Epithelial cell of proximal tubule (primary cell): ENCODE data around the gene SOX6. TPM values are rescaled to one million over a fixed set of nuclear protein-coding genes. Genes with fewer than 3 reads are reported as not detected.
A peak's percentile ranks its signal among the peaks of the same experiment; 100 is the strongest.
"Not testable (repeated sequence)": the region's sequence is repeated elsewhere in the genome, so short reads cannot be mapped to it uniquely, and the experiment has no call there.

ENCODE experiments used
- DNase-seq: peaks from one replicate; pipeline ENCODE4 v3.0.0-alpha.2; 2011; ENCODE audit warnings: low read depth
- H3K4me3 ChIP-seq: 2 replicates; pipeline ENCODE4 v1.5.1; 2011; ENCODE audit warnings: low read depth, mild to moderate bottlenecking, low read length
- total RNA-seq: library from RNA; depleted of rRNA; stranded (reverse); fragments of >200 nt; gene quantifications from 2 replicates; pipeline ENCODE4 v1.2.3, GENCODE V29; 2015
- TF ChIP-seq, protein P1 (sequence below): conservative IDR thresholded peaks from 2 replicates; pipeline ENCODE4 v1.5.1; 2012; ENCODE audit warnings: low read depth, mild to moderate bottlenecking, low read length

Gene SOX6
- total RNA-seq, 1 donor from 2014 or later = 1.6 TPM

DNA sequence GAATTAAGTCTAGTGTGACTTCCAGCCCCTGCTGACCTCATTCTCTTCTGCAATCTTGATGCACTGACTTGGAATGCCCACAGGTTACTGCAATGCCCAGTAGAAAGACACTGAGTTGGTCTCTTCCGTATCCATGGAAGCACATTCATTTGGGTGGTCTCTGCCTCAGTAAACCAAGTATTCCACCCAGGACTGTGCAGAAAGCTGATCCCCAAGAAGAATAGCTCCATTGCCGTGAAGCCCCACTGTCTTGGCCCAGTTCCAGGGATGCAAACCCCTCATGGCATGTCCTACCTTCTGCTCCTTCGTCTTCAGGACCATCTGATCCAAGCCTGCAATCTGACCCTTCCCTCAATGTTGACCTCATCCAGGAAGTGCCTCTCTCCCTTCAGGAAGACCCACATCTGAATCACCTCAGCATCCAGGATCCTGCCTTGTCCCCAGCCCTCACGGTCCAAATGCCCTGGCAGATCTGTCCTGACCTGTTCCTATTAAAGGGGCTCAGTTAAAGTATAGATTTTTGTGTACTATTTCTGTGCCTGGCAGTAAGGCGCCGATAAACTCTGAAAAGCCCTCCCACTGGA is 425.8 kb downstream of the SOX6 start:
- DNase-seq = no peak
- no peak overlapping the region for H3K4me3 ChIP-seq
- TF ChIP-seq, protein P1, sequence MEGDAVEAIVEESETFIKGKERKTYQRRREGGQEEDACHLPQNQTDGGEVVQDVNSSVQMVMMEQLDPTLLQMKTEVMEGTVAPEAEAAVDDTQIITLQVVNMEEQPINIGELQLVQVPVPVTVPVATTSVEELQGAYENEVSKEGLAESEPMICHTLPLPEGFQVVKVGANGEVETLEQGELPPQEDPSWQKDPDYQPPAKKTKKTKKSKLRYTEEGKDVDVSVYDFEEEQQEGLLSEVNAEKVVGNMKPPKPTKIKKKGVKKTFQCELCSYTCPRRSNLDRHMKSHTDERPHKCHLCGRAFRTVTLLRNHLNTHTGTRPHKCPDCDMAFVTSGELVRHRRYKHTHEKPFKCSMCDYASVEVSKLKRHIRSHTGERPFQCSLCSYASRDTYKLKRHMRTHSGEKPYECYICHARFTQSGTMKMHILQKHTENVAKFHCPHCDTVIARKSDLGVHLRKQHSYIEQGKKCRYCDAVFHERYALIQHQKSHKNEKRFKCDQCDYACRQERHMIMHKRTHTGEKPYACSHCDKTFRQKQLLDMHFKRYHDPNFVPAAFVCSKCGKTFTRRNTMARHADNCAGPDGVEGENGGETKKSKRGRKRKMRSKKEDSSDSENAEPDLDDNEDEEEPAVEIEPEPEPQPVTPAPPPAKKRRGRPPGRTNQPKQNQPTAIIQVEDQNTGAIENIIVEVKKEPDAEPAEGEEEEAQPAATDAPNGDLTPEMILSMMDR = no peak

DNA sequence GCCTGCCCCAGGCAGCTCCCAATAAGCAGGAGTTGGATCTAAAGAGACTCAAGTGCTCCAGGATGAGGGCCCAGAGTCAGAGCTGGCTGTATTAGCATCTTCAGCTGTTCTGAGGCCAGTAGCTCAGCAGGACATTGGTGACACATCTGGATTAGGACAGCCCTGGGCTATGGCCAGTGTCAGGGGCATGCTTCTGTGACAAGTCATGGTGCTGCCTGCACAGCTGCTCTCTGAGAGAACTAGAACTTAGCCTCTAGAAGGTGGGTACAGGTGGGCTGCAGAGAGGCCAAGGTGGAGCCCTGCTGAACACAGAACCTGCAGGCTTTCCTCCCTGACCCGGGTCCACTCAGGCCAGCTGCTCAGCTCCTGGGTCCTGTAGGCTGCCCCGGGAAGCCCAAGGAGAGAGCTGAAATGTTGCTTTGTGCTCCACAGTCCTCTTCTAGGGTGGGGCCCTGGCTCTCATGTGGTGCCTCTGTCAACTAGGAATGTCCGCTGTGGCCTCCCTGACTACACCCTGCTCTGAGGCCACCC is 426.9 kb downstream of the SOX6 start:
- TF ChIP-seq, protein P1 = no peak
- no peak for DNase-seq
- no peak overlapping the region for H3K4me3 ChIP-seq

DNA sequence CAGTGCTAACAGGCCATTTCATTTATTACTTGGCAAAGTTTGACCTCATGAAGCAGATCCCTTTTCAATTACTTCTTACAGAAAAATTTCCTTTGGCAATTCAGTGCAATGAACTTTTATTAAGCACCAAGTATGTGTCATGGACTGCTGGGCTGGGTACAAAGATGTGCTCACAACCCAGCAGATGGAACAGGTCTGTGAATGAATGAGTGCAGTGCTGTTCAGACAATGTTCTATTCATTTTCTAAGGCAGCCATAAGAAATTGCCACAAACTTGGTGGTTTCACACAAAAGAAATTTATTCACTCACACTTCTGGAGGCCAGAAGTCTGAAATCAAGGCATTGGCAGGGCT is 428.5 kb downstream of the SOX6 start:
- no peak overlapping the region for H3K4me3 ChIP-seq
- no peak for DNase-seq
- TF ChIP-seq, protein P1 = no peak

DNA sequence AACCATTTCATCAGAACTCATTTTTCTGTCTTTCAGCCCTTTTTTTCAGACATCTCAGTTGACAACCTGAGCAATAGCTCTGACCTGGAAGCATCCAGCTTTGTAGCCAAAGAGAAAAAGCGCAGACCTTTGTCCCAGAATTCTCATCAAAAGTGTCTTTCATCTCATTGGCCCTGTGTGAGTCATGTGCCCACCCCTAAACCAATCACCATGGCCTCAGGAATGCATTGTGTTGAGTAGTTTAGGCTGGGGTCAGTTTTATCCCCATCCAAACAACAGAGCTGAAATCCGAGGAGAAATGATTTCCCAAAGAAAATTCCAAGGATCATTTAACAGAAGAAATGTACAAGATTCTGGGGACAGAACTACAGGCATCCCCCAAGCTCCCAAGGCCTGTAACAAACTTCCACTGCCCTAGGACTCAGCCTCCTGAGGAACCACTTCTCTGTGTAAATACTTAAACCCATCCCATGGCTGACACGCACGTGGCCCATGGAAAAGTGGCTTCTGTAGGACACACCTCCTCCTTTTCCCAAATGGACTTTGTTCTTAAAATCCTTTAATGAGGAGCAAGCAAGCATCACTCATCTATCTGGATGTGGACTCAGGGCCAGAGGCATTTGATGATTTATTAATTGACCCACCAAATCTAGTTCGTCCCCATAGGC is 429.0 kb downstream of the SOX6 start:
- TF ChIP-seq, protein P1 = no peak

DNA sequence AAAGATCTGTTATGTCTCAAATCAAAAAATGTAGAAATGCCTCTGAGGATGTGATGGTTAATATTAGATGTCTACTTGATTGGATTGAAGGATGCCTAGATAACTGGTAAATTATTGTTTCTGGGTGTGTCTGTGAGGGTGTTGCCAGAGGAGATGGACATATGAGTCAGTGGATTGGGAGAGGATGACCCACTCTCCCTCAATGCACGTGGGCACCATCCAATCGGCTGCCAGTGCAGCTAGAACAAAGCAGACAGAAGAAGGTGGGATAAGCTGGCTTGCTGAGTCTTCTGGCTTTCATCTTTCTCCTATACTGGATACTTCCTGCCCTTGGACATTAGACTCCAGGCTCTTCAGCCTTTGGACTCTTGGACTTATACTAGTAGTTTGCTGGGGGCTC is 430.3 kb downstream of the SOX6 start:
- TF ChIP-seq, protein P1 = no peak
- no peak for DNase-seq
- no peak overlapping the region for H3K4me3 ChIP-seq

More for the DNA sequence above, 429.0 kb downstream of the SOX6 start:
- DNase-seq = no peak
- no peak overlapping the region for H3K4me3 ChIP-seq

DNA sequence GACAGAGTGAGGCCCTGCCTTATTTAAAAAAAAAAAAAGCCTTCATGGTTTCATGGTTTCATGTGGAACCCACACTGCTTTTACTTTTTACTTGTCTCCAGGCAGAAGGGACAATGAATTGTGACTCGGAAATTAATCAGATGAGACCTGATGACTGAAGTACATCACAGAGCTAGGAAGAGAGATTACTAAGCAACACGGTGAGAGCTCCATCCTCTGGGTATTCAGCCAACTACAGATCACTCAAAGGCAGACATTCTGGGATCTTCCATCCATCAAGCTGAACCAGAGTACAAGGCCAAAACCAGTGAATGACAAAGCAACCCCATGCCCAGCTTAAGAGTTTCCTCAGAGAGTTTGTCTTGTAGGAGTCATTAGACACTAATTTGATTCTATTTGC is 433.2 kb downstream of the SOX6 start:
- DNase-seq = no peak
- H3K4me3 ChIP-seq = no peak overlapping the region
- TF ChIP-seq, protein P1 = peak; percentile 30

DNA sequence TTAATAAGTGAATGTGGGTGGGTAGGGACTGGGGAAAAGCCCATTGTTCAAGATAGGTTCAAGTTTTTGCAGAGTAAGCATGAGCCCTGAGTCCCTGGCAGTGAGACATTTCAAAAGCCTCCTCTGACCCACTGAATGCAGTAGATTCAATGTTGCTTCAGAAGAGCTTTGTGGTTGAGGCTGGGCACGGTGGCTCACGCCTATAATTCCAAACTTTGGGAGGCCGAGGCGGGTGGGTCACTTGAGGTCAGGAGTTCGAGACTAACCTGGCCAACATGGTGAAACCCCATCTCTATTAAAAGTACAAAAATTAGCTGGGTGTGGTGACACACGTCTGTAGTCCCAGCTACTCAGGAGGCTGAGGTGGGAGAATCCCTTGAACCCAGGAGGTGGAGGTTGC is 433.6 kb downstream of the SOX6 start:
- DNase-seq, H3K4me3 ChIP-seq: not testable (repeated sequence)
